Fibroblast of lung (primary cell): ENCODE measurements around the gene ZNF480.

Experiments
- CTCF ChIP-seq, 2 donors: IDR thresholded peaks in 1 of 2; conservative IDR thresholded peaks in 1 of 2; 1 replicate in 1 of 2; 2 replicates in 1 of 2; pipeline ENCODE4 v1.5.1; 2011 to 2012; ENCODE audit warnings: low read length in 2 of 2, control low read depth in 1 of 2, inconsistent platforms in 1 of 2, low read depth in 1 of 2, mild to moderate bottlenecking in 1 of 2
- EZH2 ChIP-seq: IDR thresholded peaks from 2 replicates; pipeline ENCODE4 v1.5.1; 2012; ENCODE audit warnings: low read length, control low read depth, mild to moderate bottlenecking; ENCODE audit errors: missing control alignments

GRCh38 chr19:52291781-52292180, 5.2 kb upstream of the ZNF480 start:
- TF ChIP-seq CTCF (conservative IDR thresholded peaks at IDR 0.05 in 1 of 2, IDR thresholded peaks at IDR 0.05 in 1 of 2; ENCODE audit: low read depth in 1 of 2, low read length in 2 of 2) (no peak), EZH2 (no peak)
